Measurements from ENCODE around the gene TTC33.
A peak's percentile ranks its signal among the peaks of the same experiment; 100 is the strongest.

TTC33 gene, protein sequence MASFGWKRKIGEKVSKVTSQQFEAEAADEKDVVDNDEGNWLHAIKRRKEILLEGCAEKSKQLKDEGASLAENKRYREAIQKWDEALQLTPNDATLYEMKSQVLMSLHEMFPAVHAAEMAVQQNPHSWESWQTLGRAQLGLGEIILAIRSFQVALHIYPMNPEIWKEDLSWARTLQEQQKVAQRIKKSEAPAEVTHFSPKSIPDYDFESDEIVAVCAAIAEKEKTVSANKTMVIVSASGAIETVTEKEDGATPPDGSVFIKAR

DNA sequence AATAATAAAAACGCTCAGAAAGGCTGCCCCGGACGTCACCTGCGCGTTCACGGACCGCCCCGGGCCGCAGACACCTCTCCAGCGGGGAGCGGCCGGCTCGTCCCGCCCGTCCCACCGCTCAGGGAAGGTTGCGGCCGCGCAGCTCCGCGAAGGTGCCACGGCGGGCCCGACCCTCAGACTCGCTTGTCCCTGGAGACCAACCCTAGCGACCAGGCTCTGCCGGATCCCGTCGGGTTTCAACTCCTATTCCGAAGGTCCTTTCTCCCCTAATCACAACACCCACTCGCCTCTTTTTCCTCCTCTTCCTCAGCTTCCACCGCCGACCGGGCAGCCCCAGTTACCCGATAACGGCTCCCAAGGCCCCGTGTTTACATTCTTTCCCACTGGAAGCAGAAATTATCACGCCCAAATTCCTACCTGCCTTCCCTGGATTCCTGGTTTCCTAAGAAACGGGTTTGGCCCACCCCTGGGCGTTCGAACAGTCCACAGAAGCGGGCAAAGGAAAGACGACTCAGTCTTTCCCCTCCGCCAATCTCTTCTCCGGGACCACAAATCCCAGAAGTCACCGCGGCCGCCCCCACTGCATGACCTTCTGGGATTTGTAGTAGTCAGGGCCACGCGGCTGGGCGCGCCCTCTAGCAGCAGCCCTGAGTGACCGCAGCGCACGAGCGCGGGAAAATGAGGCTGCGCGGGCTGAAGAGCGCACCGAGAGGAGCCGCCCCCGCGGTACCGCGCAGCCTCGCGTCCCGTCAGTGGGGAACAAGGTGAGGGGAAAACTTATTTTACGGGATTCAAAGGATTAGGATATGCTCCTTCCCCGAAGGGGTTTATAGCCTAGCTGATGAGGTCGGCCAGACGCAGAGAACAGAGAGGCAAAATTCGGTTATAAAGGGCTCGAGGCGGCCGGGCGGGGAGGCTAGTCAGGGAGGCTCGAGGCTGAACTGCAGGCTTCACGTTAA is at the start of gene TTC33:
Gene TTC33 (minus strand): TSS at position 555 of the 959 bp plus-strand sequence. CDS start 8,943 bp downstream, outside the sequence.
- DNase-seq (ENCODE audit: extremely low read depth, low read depth) = peak; percentile 83
- TF ChIP-seq, protein P1, sequence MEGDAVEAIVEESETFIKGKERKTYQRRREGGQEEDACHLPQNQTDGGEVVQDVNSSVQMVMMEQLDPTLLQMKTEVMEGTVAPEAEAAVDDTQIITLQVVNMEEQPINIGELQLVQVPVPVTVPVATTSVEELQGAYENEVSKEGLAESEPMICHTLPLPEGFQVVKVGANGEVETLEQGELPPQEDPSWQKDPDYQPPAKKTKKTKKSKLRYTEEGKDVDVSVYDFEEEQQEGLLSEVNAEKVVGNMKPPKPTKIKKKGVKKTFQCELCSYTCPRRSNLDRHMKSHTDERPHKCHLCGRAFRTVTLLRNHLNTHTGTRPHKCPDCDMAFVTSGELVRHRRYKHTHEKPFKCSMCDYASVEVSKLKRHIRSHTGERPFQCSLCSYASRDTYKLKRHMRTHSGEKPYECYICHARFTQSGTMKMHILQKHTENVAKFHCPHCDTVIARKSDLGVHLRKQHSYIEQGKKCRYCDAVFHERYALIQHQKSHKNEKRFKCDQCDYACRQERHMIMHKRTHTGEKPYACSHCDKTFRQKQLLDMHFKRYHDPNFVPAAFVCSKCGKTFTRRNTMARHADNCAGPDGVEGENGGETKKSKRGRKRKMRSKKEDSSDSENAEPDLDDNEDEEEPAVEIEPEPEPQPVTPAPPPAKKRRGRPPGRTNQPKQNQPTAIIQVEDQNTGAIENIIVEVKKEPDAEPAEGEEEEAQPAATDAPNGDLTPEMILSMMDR (IDR thresholded peaks at IDR 0.05; ENCODE audit: low read depth, low read length) = peak; percentile 76

DNA sequence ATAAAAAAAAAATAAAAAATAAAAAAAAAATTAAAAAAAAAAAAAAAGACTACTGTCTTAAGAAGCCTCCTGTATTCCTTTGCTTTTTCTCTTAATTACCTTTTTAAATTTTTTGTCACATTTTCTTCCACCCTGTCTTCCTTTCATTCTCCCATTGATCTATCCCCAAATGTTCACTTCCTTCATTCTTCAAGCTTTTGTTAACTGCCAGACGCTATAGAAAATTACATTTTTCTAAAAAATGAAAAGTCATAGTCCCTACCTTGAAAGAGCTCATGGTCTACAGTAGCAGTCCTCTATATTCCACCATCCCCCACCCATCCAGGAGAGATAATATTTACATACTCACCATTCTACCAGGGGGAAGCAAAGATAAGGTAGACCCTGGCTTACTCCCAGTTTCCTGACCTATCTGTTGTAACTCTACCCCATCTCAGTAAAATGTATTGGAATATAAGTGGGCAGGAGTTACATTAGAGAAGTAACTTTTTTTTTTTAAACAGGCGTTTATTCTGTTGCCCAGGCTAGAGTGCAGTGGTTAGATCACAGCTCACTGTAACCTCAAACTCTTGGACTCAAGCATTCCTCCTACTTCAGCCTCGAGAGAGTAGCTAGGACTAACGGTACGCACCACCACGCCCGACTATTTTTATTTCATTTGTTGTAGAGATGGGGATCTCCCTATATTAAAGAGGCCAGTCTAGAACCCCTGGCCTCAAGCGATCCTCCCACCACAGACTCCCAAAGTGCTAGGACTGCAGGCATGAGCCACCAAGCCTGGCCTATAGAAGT is 46.2 kb upstream of the TTC33 start:
- TF ChIP-seq, protein P1 (IDR thresholded peaks at IDR 0.05; ENCODE audit: low read depth, low read length) = no peak

DNA sequence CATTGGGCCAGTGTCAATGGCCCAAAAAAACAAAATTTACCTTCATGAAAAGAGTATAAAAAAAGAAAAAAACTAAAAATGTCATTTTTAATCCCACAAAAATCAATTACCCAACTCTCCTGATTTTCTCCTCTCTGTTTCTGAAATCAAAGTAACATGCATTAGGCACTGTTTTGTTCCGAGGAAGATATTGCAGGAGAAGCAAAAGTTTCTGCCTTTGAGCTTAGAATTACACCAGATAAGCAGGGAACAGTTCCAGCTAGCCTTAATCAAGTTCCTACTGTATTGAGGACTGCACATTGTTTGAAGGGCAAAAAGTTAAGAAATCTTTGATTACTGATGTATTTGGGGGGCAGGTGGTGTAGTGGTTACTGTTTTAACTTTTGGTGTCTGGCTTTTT is 43.5 kb upstream of the TTC33 start:
- DNase-seq (ENCODE audit: extremely low read depth, low read depth) = no peak
- TF ChIP-seq, protein P1 (IDR thresholded peaks at IDR 0.05; ENCODE audit: low read depth, low read length) = no peak

More for the DNA sequence above, 46.2 kb upstream of the TTC33 start:
- DNase-seq (ENCODE audit: extremely low read depth, low read depth) = no peak

DNA sequence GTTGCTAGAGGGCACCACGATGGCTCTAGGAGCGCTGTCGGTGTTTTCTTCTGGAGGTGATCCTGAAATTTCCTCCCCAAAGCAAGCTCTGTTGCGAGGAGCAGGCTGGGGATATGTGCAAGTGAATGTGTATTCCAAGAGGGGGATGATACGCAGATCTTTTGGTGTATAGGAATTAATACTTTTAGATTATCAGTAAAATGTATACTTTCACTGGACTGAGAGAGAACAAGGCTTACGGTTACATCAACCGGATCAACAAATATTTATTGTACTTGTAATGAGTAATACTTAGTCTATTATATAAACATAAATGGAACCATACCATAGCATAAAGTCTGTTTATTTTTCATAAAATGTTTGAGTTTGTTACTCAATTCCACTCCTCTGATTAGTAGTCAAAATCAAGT is 43.0 kb upstream of the TTC33 start:
- TF ChIP-seq, protein P1 (IDR thresholded peaks at IDR 0.05; ENCODE audit: low read depth, low read length) = peak; percentile 19

DNA sequence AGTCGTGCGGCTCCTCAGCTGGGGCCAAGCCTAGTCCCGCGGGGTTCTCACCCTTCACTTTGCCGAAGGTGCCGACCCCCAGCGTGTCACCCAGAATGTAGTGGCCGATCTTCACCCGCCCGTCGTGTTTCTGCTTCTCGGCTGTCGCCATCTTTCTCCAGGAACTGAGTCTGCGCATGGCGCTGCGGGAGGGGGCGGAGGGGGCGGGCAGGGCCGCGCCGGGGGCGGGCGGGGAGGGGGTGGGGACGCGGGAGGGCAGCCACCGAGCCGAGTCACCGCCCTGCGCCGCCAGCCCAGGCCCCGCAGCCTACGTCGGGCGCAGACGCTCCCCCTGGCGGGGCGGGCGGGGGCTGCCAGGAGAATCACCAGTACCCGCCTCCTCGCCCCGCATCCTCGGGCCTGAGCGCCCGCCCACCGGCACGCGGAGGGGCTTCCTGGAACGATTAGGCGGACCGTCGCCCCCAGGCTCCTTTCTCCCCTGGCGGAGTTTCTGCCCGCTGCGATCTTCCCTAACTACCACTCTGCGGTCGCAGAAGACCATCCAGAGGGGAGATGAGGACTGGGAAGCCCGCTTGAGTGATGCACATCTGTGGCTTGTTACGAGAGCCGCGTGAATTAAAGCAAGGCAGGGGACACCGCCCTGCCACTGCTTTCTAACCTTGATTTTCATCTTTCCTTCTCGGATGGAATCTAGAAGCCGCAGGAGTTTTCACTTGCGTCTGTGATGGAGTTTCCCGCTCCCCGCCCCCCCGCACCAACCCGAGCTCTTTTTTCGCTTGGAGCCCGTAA is 42.4 kb upstream of the TTC33 start, which contains the start of gene PRKAA1:
Gene PRKAA1 (minus strand): TSS at position 363 of the 789 bp plus-strand sequence. CDS start 185 bp downstream, at position 178.
- DNase-seq (ENCODE audit: extremely low read depth, low read depth) = peak; percentile 73
- TF ChIP-seq, protein P1 (IDR thresholded peaks at IDR 0.05; ENCODE audit: low read depth, low read length) = peak; percentile 47

More for the DNA sequence above, 43.0 kb upstream of the TTC33 start:
- no peak for DNase-seq (ENCODE audit: extremely low read depth, low read depth)

DNA sequence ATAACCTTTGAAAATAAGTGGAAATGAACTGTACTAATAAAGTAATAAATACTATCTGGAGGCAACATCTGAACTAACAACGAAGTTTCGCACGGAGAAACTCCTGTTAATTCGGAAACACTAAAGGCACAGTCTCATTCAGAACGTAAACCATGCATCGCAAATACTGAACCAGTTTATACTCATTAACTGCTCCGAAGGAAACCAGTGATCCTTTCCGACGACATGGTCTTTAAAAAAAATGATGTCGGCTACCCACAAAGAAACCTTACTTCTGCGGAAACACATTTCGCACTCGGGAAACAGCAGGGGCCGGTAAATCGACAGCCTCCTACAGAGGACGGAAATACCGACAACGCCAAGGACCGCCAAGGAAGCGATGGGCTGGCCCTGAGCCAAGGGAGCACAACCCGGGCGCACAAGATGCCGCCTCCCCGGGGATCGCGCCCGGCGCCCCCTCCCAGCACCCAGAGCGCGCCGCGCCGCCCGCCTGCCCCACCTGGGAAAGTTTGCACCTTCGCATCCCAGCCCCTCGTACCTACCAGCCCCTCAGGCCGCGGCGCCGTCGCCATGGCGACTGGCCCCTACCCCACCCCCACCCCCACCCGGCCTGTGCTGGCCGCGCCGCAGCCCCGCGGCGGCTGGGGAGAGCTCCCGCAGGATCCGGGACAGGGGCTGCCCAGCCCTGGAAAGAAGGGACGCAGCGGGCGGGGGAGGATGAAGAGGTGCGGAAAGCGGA is 41.7 kb upstream of the TTC33 start:
- TF ChIP-seq, protein P1 (IDR thresholded peaks at IDR 0.05; ENCODE audit: low read depth, low read length) = no peak
- DNase-seq (ENCODE audit: extremely low read depth, low read depth) = no peak

Measured in AG09319 (cell line).